Natural killer cell (primary cell): ENCODE measurements around the gene HPD. TPM values are rescaled to one million over a fixed set of nuclear protein-coding genes. Genes with fewer than 3 reads are reported as not detected.
"Not testable (repeated sequence)": the region's sequence is repeated elsewhere in the genome, so short reads cannot be mapped to it uniquely, and the experiment has no call there.

Source experiments
- ATAC-seq, 3 donors: fragments of 150-1000 bp in 2 of 3; fragments of 200-7000 bp in 1 of 3; cut with Tn5 transposase; 1 replicate in 1 of 3; 2 replicates in 2 of 3; pipeline ENCODE4 v1.10.0; 2021; ENCODE audit warnings: mild to moderate bottlenecking in 2 of 3, moderate library complexity in 2 of 3
- DNase-seq, 2 donors: peaks; one replicate each; pipeline versions ENCODE4 v3.0.0 to v3.0.0-alpha.2; 2013 to 2021; ENCODE audit warnings: mixed read lengths in 1 of 2
- H3K27ac ChIP-seq: one replicate; pipeline ENCODE4 v1.5.1; 2013; ENCODE audit warnings: mild to moderate bottlenecking, low read length
- H3K27me3 ChIP-seq: one replicate; pipeline ENCODE4 v1.6.1; 2013; ENCODE audit warnings: low read length; ENCODE audit not compliant: control insufficient read depth, insufficient read depth
- H3K36me3 ChIP-seq: one replicate; pipeline ENCODE4 v1.6.1; 2013; ENCODE audit warnings: low read length; ENCODE audit not compliant: control insufficient read depth, insufficient read depth
- H3K4me1 ChIP-seq: one replicate; pipeline ENCODE4 v1.6.1; 2013; ENCODE audit warnings: low read length; ENCODE audit not compliant: control insufficient read depth, insufficient read depth
- H3K4me3 ChIP-seq: one replicate; pipeline ENCODE4 v1.5.1; 2013; ENCODE audit warnings: low read length
- H3K9me3 ChIP-seq: one replicate; pipeline ENCODE4 v1.6.1; 2013; ENCODE audit warnings: low read length; ENCODE audit not compliant: control insufficient read depth, insufficient read depth
- H3K27ac Mint-ChIP-seq, 2 donors: one replicate each; pipeline ENCODE4 v1.8.0; 2022; ENCODE audit warnings: mild to moderate bottlenecking in 2 of 2, mixed read lengths in 2 of 2, moderate library complexity in 1 of 2
- H3K27me3 Mint-ChIP-seq, 2 donors: one replicate each; pipeline ENCODE4 v1.8.0; 2022; ENCODE audit warnings: low read depth in 2 of 2, mixed read lengths in 2 of 2
- H3K36me3 Mint-ChIP-seq: one replicate; pipeline ENCODE4 v1.8.0; 2022; ENCODE audit warnings: mixed read lengths
- H3K4me1 Mint-ChIP-seq, 2 donors: one replicate each; pipeline ENCODE4 v1.8.0; 2022; ENCODE audit warnings: mixed read lengths in 2 of 2
- H3K4me3 Mint-ChIP-seq: one replicate; pipeline ENCODE4 v1.8.0; 2022; ENCODE audit warnings: mild to moderate bottlenecking, moderate library complexity, mixed read lengths
- H3K9me3 Mint-ChIP-seq, 2 donors: one replicate each; pipeline ENCODE4 v1.8.0; 2022; ENCODE audit warnings: mixed read lengths in 2 of 2
- WGBS: methylation state at CpG from one replicate; pipeline ENCODE4 v1.1.7; 2013; ENCODE audit warnings: missing lambda C conversion rate; ENCODE audit not compliant: insufficient coverage; 5-methylcytosine and 5-hydroxymethylcytosine counted together
- intact Hi-C: fragments of 100-400 bp; cut with micrococcal nuclease; formaldehyde crosslinking; loops from one replicate; pipeline ENCODE4 v1.14.2; 2022
- total RNA-seq, 4 donors: library from RNA; stranded (reverse); fragments of 120-200 nt in 1 of 4; gene quantifications; one replicate each; pipeline versions ENCODE4 v1.2.3 to v1.2.4, GENCODE V29; 2013 to 2022
- TF ChIP-seq, protein P1 (sequence below): fragments of 200-600 bp; IDR thresholded peaks from one replicate; pipeline ENCODE4 v1.8.0; 2022; ENCODE audit warnings: antibody characterized with exemption

Gene HPD
- total RNA-seq, 3 donors from 2014 or later (not counting 1 experiment from before 2014, with no cell fraction given) = not detected

DNA sequence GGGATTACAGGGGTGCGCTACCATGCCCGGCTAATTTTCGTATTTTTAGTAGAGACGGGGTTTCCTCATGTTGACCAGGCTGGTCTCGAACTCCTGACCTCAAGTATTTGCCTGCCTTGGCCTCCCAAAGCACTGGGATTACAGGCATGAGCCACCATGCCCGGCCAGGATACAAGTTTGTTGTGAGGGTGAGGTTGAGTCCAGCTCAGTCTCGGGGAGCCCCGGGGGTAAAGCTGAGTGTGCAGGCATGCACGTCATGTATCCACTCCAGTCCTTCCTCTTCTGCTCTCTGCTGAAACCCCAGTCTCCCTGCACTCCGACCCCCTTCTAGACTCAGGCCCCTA is 369 bp downstream of the HPD start:
- H3K27me3 ChIP-seq = no peaks in the 10 kb centered on the region
- Mint-ChIP-seq H3K27me3 (no peaks in the 10 kb centered on the region), H3K4me3 (no peak overlapping the region), H3K9me3 (no peaks in the 10 kb centered on the region), H3K4me1 (no peaks in the 10 kb centered on the region), H3K36me3 (no peaks in the 10 kb centered on the region), H3K27ac (no peak overlapping the region)
- H3K36me3 ChIP-seq = no peaks in the 10 kb centered on the region
- intact Hi-C loops = no loop called here
- ATAC-seq (no peak), DNase-seq (no peak)
- WGBS = 93% methylated on average over 10 of the region's 10 CpGs
- TF ChIP-seq, protein P1, sequence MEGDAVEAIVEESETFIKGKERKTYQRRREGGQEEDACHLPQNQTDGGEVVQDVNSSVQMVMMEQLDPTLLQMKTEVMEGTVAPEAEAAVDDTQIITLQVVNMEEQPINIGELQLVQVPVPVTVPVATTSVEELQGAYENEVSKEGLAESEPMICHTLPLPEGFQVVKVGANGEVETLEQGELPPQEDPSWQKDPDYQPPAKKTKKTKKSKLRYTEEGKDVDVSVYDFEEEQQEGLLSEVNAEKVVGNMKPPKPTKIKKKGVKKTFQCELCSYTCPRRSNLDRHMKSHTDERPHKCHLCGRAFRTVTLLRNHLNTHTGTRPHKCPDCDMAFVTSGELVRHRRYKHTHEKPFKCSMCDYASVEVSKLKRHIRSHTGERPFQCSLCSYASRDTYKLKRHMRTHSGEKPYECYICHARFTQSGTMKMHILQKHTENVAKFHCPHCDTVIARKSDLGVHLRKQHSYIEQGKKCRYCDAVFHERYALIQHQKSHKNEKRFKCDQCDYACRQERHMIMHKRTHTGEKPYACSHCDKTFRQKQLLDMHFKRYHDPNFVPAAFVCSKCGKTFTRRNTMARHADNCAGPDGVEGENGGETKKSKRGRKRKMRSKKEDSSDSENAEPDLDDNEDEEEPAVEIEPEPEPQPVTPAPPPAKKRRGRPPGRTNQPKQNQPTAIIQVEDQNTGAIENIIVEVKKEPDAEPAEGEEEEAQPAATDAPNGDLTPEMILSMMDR = no peak
- no peak overlapping the region for H3K4me3 ChIP-seq
- H3K27ac ChIP-seq = no peak overlapping the region
- no peaks in the 10 kb centered on the region for H3K9me3 ChIP-seq
- peaks cover 9% of the 10 kb centered on the region for H3K4me1 ChIP-seq

DNA sequence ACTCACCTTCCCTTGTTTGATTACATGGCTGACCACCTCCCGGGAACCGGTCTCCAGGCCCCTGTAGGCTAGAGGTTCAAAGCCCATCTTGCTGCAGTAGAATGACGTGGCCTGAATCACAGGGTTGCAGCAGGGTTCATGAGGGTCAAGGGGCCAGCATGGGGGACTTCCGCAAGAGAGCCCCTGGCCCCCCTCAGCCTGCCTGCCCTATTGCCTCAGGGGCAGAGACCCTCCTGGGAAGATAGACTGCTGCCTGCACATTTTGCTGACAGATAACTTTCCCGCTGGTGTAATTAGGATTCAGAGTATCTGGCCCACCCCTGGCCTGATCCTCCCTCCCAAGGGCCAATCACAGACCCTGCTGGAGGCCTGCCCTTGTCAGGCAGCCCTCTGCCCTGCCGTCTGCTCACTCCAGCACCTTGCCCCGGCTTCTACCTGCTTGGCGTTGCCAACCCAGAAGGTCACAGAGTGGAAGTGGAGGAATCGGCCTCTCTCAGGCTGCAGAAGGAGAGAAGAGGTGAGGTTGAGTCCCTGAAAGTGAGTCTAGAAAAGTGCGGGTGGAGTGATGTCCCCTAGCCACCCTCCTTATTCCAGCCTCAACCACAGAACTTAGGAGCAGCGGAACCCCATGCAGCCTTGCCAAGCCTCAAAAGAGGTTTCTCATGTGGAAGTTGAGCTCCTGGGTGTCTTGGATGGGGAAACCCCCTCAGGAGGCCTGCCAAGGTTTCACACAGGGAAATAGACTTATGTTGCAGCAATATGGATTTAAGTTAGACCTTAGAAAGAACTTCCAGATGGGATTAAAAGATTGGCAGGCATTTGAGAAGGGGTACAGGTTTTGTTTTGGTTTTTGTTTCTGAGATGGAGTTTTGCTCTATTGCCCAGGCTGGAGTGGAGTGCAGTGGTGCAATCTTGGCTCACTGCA is 1.1 kb downstream of the HPD start:
- H3K27ac ChIP-seq = no peak overlapping the region
- Mint-ChIP-seq H3K27ac (no peak overlapping the region), H3K9me3 (no peaks in the 10 kb centered on the region), H3K4me1 (no peaks in the 10 kb centered on the region), H3K27me3 (no peaks in the 10 kb centered on the region), H3K36me3 (no peaks in the 10 kb centered on the region), H3K4me3 (no peak overlapping the region)
- ATAC-seq = no peak
- TF ChIP-seq, protein P1 = no peak
- H3K27me3 ChIP-seq = no peaks in the 10 kb centered on the region
- intact Hi-C loops = no loop called here
- no peaks in the 10 kb centered on the region for H3K9me3 ChIP-seq
- no peak for DNase-seq
- H3K4me1 ChIP-seq = peaks cover 9% of the 10 kb centered on the region
- H3K36me3 ChIP-seq = no peaks in the 10 kb centered on the region
- 94% methylated on average over 10 of the region's 11 CpGs for WGBS
- no peak overlapping the region for H3K4me3 ChIP-seq

DNA sequence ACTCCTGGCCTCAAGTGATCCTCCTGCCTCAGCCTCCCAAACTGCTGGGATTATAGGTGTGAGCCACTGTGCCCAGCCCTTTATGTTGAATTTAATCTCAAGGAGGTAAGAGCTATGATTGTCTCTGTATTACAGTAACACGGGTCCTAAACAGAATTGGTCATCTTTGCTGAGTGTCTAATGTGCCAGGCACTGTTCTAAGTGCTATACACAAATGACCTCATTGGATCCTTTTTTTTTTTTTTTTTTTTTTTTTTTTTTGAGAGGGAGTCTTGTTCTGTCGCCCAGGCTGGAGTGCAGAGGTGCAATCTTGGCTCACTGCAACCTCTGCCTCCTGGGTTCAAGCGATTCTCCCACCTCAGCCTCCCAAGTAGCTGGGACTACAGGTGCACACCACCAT is 6.3 kb downstream of the HPD start:
- H3K36me3 ChIP-seq, H3K4me1 Mint-ChIP-seq, H3K9me3 ChIP-seq, H3K9me3 Mint-ChIP-seq, intact Hi-C loops, H3K4me3 Mint-ChIP-seq, H3K27me3 Mint-ChIP-seq, H3K27me3 ChIP-seq, H3K4me3 ChIP-seq, H3K27ac ChIP-seq, DNase-seq, ATAC-seq, H3K4me1 ChIP-seq, H3K27ac Mint-ChIP-seq, H3K36me3 Mint-ChIP-seq: not testable (repeated sequence)
- WGBS = 93% methylated on average over 3 of the region's 3 CpGs

DNA sequence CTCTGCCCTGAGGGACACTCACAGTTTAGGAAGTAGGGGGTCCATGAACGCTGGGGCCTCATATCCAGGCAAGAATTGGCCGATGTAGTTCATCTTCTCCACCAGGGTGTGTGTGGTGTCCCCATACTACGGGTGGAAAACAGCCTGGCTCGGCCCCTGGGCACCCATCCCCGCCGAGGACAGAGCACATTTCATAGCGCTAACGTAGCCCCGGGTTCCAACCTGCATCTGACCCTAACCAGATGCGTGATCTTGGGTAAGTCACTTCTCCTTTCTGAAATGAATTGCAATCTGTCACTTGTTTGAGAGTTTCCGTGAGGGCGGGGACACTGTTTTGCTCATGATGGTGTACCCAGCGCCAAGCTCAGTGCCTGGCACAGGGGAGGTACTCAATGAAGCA is 9.0 kb downstream of the HPD start:
- Histone ChIP-seq H3K4me1 (peaks cover 4% of the 10 kb centered on the region), H3K9me3 (no peaks in the 10 kb centered on the region), H3K27me3 (no peaks in the 10 kb centered on the region), H3K36me3 (no peaks in the 10 kb centered on the region), H3K27ac (no peak overlapping the region), H3K4me3 (no peak overlapping the region)
- intact Hi-C loops = no loop called here
- Mint-ChIP-seq H3K4me3 (no peak overlapping the region), H3K9me3 (no peaks in the 10 kb centered on the region), H3K27ac (no peak overlapping the region), H3K27me3 (no peaks in the 10 kb centered on the region), H3K36me3 (no peaks in the 10 kb centered on the region), H3K4me1 (no peaks in the 10 kb centered on the region)
- no peak for DNase-seq
- TF ChIP-seq, protein P1 = no peak
- 85% methylated on average over 13 of the region's 13 CpGs for WGBS
- ATAC-seq = no peak
